GM12878 (cell line): ENCODE measurements around the gene KLHDC8A. TPM values are rescaled to one million over a fixed set of nuclear protein-coding genes. Genes with fewer than 3 reads are reported as not detected.

Experiments used
- ATAC-seq: fragments of 200-7000 bp; cut with Tn5 transposase; 3 replicates; pipeline ENCODE4 v1.9.1; 2020; ENCODE audit warnings: mild to moderate bottlenecking, moderate library complexity
- BruUV-seq: library from RNA; stranded (reverse); fragments of 400-500 nt; replicated peaks from 2 replicates; lab custom pipeline; 2021; lab: Mats Ljungman, UMichigan
- CTCF ChIA-PET: fragments of 300-600 bp; sonication (Branson Sonifier 250); formaldehyde crosslinking; extraction: SDS; loops from one replicate; lab custom pipeline; 2021; ENCODE audit warnings: inconsistent platforms; lab: Yijun Ruan, JAX
- POLR2A ChIA-PET: fragments of 350-600 bp; formaldehyde crosslinking; extraction: SDS; loops from one replicate; lab custom pipeline; 2021; ENCODE audit warnings: inconsistent platforms; lab: Charles Lee
- RAD21 ChIA-PET: fragments of 300-600 bp; sonication (Branson Sonifier 250); formaldehyde crosslinking; loops from one replicate; lab custom pipeline; 2023; ENCODE audit warnings: antibody characterized with exemption; ENCODE audit not compliant: unreplicated experiment; lab: Charles Lee
- SMC1A ChIA-PET: fragments of 300-600 bp; sonication (Branson Sonifier 250); formaldehyde crosslinking; loops from one replicate; lab custom pipeline; 2023; ENCODE audit not compliant: unreplicated experiment, uncharacterized antibody; lab: Charles Lee
- DNase-seq: peaks from one replicate; pipeline ENCODE4 v3.0.0-alpha.2; 2011; ENCODE audit warnings: low read depth, low spot score
- FAIRE-seq: peaks from 3 replicates; lab custom pipeline; 2011; peaks lifted over from hg19 to GRCh38; lab: Jason Lieb, UNC
- H2AFZ ChIP-seq: 2 replicates; pipeline ENCODE4 v1.6.0; 2011; ENCODE audit warnings: low read depth, low read length, control low read depth; ENCODE audit not compliant: control insufficient read depth
- H3K27ac ChIP-seq: 2 replicates; pipeline ENCODE4 v1.5.1; 2011; ENCODE audit warnings: control low read depth; ENCODE audit not compliant: control insufficient read depth, insufficient read depth
- H3K27me3 ChIP-seq, 2 experiments: replicated peaks in 1 of 2; 2 replicates each; pipeline versions ENCODE4 v1.6.0 to v1.6.1; 2011; ENCODE audit warnings: low read length in 1 of 2; ENCODE audit not compliant: control insufficient read depth in 2 of 2, insufficient read depth in 2 of 2
- H3K36me3 ChIP-seq, 2 experiments: 2 replicates each; pipeline ENCODE4 v1.5.1; 2011; ENCODE audit warnings: low read length in 1 of 2; ENCODE audit not compliant: control insufficient read depth in 2 of 2, insufficient read depth in 2 of 2
- H3K4me1 ChIP-seq: 2 replicates; pipeline ENCODE4 v1.6.1; 2011; ENCODE audit warnings: mild to moderate bottlenecking, low read length, moderate library complexity, mixed read lengths; ENCODE audit not compliant: control insufficient read depth, insufficient read depth
- H3K4me2 ChIP-seq: 2 replicates; pipeline ENCODE4 v1.6.0; 2011; ENCODE audit warnings: control low read depth; ENCODE audit not compliant: control insufficient read depth, insufficient read depth
- H3K4me3 ChIP-seq: fragments of 200-600 bp; sonication (generic); 2 replicates; pipeline ENCODE4 v1.5.1; 2016
- H3K79me2 ChIP-seq: 2 replicates; pipeline ENCODE4 v1.6.0; 2011; ENCODE audit warnings: low read length; ENCODE audit not compliant: control insufficient read depth, insufficient read depth
- H3K9ac ChIP-seq: 2 replicates; pipeline ENCODE4 v1.8.0; 2011; ENCODE audit warnings: low read length, control low read depth, mixed read lengths; ENCODE audit not compliant: control insufficient read depth, insufficient read depth
- H3K9me3 ChIP-seq: replicated peaks from 3 replicates; pipeline ENCODE4 v1.5.1; 2011; ENCODE audit warnings: mild to moderate bottlenecking, low read length; ENCODE audit not compliant: control insufficient read depth, insufficient read depth
- H4K20me1 ChIP-seq: 2 replicates; pipeline ENCODE4 v1.6.0; 2011; ENCODE audit not compliant: control insufficient read depth, insufficient read depth
- CBX3 ChIP-seq: fragments of 200-600 bp; sonication (generic); IDR thresholded peaks from 2 replicates; pipeline ENCODE4 v1.6.1; 2016; ENCODE audit warnings: low read depth, borderline replicate concordance
- EED ChIP-seq: sonication (generic); IDR thresholded peaks from 2 replicates; pipeline ENCODE4 v1.6.1; 2016; ENCODE audit warnings: antibody characterized with exemption, low read depth
- IKZF1 ChIP-seq: fragments of 450-650 bp; conservative IDR thresholded peaks from 2 replicates; pipeline ENCODE4 v1.6.1; 2017; ENCODE audit warnings: antibody characterized with exemption, mild to moderate bottlenecking
- SRF ChIP-seq, 2 experiments: IDR thresholded peaks; 2 replicates each; pipeline ENCODE4 v1.6.1; 2011; ENCODE audit warnings: low read depth in 2 of 2, low read length in 2 of 2, mild to moderate bottlenecking in 1 of 2, moderate library complexity in 1 of 2
- WGBS: methylation state at CpG from one replicate; pipeline ENCODE4 v1.1.6; 2016; ENCODE audit warnings: low lambda C conversion rate; ENCODE audit not compliant: insufficient replicate concordance, insufficient coverage; ENCODE audit errors: missing lambda C conversion rate; 5-methylcytosine and 5-hydroxymethylcytosine counted together
- in situ Hi-C: fragments of 300-500 bp; cut with MboI; formaldehyde crosslinking; loops from 9 replicates; pipeline ENCODE4 v1.14.3; 2018; ENCODE audit warnings: mixed read lengths
- intact Hi-C: fragments of 100-400 bp; cut with micrococcal nuclease; formaldehyde crosslinking; loops from one replicate; pipeline ENCODE4 v1.14.2; 2022; ENCODE audit not compliant: unreplicated experiment
- polyA plus RNA-seq, 11 experiments: library from polyadenylated mRNA; depleted of rRNA in 4 of 11; unstranded in 6 of 11; stranded (reverse) in 5 of 11; fragments of >200 nt; fragmentation: Nextera tagmentation in 4 of 11; fragmentation: Illumina TruSeq in 1 of 11; extraction: Ambion mirVana in 4 of 11; extraction: Trizol in 1 of 11; gene quantifications; 1 replicate in 1 of 11; 2 replicates in 10 of 11; pipeline versions ENCODE4 v1.2.1 to v1.2.3, GENCODE V29; 2011 to 2016; ENCODE audit warnings: inconsistent platforms in 2 of 11, missing spikeins in 2 of 11, low read depth in 1 of 11
- total RNA-seq, 4 experiments: library from RNA; depleted of rRNA in 3 of 4; stranded (reverse); fragments of >200 nt in 3 of 4; fragmentation: Illumina TruSeq in 1 of 4; extraction: Trizol in 1 of 4; gene quantifications; 2 replicates each; pipeline versions ENCODE4 v1.2.1 to v1.2.3, GENCODE V29; 2013 to 2021

Gene KLHDC8A
- total and polyA plus RNA-seq, 10 of the 15 experiments (the other 5 are each of a cell fraction or from before 2014, with no cell fraction given): not detected

DNA sequence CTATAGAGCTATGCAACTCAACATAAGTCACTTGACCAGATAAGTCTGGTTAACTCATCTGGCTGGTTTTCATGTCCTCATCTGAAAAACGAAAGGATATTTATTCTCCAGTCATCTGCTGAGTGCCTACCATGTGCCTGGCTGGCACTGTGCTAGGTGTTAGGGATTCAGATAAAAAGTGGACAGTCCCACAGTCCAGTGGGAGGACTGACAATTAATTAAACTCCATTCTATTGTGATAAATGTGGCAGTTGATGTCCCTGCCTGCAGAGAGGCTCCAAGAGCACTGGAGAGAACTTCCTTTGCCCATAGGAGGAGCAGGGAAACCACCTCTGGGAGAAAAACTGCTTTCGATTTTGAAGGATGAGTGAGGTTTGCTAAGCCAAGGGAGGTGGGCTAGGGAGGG lies 40.6 kb downstream of the KLHDC8A start:
- no peak for FAIRE-seq
- Histone ChIP-seq H3K4me3 (no peak overlapping the region), H3K27ac (no peak overlapping the region), H3K9me3 (no peaks in the 10 kb centered on the region; the same call in 2 of the 3 replicates), H3K27me3 (no peaks in the 10 kb centered on the region; a peak in 2 of 4 replicates), H3K79me2 (no peaks in the 10 kb centered on the region), H3K9ac (no peak overlapping the region), H4K20me1 (no peaks in the 10 kb centered on the region; the same call in 1 of the 2 replicates), H3K36me3 (no peaks in the 10 kb centered on the region), H3K4me2 (no peak overlapping the region), H2AFZ (no peak overlapping the region), H3K4me1 (peaks cover 27% of the 10 kb centered on the region)
- SMC1A ChIA-PET: interaction anchor here (1.0 to 35.1 kb wide), 4 partner anchors 9 to 38 kb away, joined by 3 to 1445 read pairs (median 32); no protein-coding TSS in a partner anchor
- ATAC-seq: no peak
- WGBS: 3% methylated on average over 2 of the region's 2 CpGs
- CTCF ChIA-PET: interaction anchor here (4.3 to 59.5 kb wide), 3 partner anchors 9 to 46 kb away, joined by 25 to 2333 read pairs (median 88); no protein-coding TSS in a partner anchor
- TF ChIP-seq IKZF1 (peak; percentile 46), CBX3 (no peak), SRF (IDR thresholded peaks at IDR 0.05; ENCODE audit: low read depth in 2 of 2, low read length in 2 of 2) (peak in 1 of 2 experiments; percentile 75; a peak in 1 of 4 replicates), EED (peak; percentile 52; the same call in 1 of the 2 replicates)
- in situ Hi-C loops: no loop called here
- RAD21 ChIA-PET: interaction anchor here (3.6 to 23.9 kb wide), 4 partner anchors 9 to 87 kb away, joined by 21 to 892 read pairs (median 296); partner anchors contain the start of gene TMCC2
- no TSS peak for BruUV-seq
- no peak for DNase-seq
- intact Hi-C loops: no loop called here
- POLR2A ChIA-PET: interaction anchor here (0.9 to 6.8 kb wide), 4 partner anchors 8 to 150 kb away, joined by 3 to 151 read pairs (median 14); no protein-coding TSS in a partner anchor

DNA sequence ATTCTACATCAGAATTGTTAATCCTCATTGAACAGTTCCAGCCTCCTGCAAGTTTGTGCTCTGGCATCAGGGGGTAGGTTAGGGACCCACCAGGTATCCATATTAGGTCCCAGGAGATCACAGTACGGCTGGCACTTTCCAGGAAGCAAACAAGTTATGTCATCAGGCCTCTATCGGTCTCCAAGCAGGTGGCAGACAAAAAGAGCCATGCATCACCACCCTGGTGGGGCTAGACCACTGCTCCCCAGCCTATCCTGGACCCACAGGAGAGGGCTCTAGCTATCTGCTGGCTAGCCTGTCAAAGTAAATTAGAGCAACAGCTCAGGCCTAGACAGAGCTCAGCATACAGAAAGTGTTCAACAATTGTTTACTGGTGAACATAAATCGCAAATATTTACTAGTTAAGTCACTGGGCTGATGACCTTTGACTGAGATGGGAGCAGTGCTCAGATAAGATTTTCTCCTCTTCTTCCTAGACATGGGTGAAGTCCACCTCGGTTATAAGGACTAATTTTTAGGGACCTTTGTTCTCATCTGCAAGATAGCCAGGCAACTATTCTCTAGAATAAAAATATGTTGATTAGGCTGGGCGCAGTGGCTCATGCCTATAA lies 41.6 kb downstream of the KLHDC8A start:
- FAIRE-seq (no peak), DNase-seq (no peak)
- no peaks in the 10 kb centered on the region; the same call in none of the 2 replicates for H4K20me1 ChIP-seq

More for the DNA sequence above, 41.6 kb downstream of the KLHDC8A start:
- Histone ChIP-seq H3K36me3 (no peaks in the 10 kb centered on the region), H3K4me3 (no peak overlapping the region), H3K4me2 (no peak overlapping the region), H2AFZ (no peak overlapping the region), H3K4me1 (peaks cover 34% of the 10 kb centered on the region), H3K27me3 (no peaks in the 10 kb centered on the region; a peak in 2 of 4 replicates), H3K79me2 (no peaks in the 10 kb centered on the region), H3K27ac (no peak overlapping the region), H3K9ac (no peak overlapping the region), H3K9me3 (no peaks in the 10 kb centered on the region; the same call in 2 of the 3 replicates)
- BruUV-seq: no TSS peak
- in situ Hi-C loops: no loop called here
- ChIA-PET SMC1A (interaction anchor here (1.0 to 35.1 kb wide), 7 partner anchors 10 to 85 kb away, joined by 3 to 1445 read pairs (median 10); no protein-coding TSS in a partner anchor), CTCF (interaction anchor here (1.2 to 59.5 kb wide), 5 partner anchors 10 to 45 kb away, joined by 3 to 2333 read pairs (median 5); no protein-coding TSS in a partner anchor), POLR2A (interaction anchor here (0.9 to 6.8 kb wide), 6 partner anchors 9 to 151 kb away, joined by 3 to 151 read pairs (median 14); no protein-coding TSS in a partner anchor), RAD21 (interaction anchor here (2.3 to 23.9 kb wide), 5 partner anchors 10 to 86 kb away, joined by 21 to 892 read pairs (median 64); partner anchors contain the start of gene TMCC2)
- TF ChIP-seq SRF (IDR thresholded peaks at IDR 0.05; ENCODE audit: low read depth in 2 of 2, low read length in 2 of 2) (no peak), IKZF1 (0 out of 2 replicates have a peak, but pooled peaks have one; percentile 13)
- intact Hi-C loops: no loop called here
- no peak for ATAC-seq
- 33% methylated on average over 5 of the region's 5 CpGs for WGBS
